HG03280 (cell line): ENCODE data around the gene RAB26.
"Not testable (repeated sequence)": the region's sequence is repeated elsewhere in the genome, so short reads cannot be mapped to it uniquely, and the experiment has no call there.

ENCODE experiments used
- ATAC-seq: cut with Tn5 transposase; IDR thresholded peaks from one replicate; pipeline ENCODE4 v1.9.1; 2021; ENCODE audit warnings: mild to moderate bottlenecking, moderate library complexity; ENCODE audit not compliant: unreplicated experiment

The RAB26 gene

DNA sequence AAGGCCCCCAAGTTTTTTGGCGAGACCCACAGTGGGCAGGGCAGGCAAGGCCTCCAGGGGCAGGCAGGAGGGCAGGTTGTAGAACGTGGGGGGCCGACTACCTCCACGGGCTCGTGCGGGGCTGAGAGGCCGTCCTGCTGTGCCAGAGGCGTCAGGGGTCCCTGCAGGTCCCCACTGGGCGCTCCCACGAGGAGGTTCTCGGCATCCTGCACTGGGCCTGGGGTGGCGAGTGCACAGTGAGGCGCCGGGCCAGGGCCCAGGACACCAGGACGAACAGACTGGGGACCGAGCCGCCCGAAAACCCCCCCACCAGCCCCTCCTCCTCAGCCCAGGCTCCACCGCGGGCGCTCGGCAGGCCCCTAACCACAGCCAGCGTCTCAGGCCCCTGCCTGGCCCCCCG lies 32.0 kb upstream of the RAB26 start:
- ATAC-seq: not testable (repeated sequence)

DNA sequence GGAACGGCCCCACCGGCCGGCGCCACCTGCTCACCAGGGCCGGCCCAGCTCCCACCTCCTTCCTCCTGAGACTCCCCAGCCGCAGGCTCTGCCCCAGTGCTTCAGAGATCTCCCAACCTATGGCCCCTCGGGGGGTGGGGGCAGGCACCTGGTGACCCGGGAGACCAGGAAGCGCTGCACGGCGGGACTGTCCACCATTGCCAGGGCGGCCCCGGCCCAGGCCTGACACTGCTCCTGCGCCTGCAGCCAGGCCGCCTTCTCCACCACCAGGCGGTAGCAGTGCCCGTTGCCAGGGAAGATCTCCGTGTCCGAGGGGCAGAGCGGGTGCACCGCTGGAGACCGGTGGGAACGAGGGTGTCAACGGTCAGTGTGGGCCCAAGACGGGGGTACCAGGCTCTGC lies 31.1 kb upstream of the RAB26 start:
- ATAC-seq: not testable (repeated sequence)

DNA sequence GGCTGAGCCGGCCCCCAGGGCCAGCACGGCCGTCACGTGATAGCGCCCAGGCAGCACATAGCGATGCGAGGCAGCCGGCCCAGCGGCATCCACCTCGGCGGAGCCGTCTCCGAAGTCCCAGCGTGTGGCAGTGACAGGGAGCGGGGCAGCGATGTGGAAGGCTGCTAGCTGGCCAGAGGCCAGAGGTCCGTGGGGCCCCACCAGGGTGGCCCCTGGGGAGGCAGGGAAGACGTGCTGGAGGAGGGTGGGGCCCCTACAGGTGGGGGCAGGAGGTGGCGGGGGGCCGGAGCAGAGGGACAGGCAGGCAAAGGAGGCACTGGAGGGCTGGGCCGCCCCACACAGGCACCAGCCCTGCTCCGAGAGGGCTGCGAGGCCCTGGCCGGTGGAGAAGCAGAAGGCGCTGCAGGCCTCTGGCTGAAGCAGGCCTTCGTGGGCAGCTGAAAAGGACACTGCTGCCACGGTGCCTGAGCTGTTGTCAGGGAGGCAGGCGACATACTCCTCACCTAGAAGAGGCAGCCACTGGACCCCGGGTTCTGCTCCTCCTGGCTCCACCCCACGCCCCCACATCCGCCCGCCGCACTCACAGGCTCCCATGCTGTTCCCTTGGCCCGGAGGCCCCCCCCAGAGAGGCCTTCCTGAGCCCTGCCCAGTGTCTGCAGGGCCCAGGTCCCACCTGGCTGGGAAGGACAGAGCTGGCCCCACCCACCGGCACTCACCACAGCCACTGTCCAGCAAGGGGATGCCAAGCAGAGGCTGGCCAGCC lies 30.3 kb upstream of the RAB26 start:
- ATAC-seq: not testable (repeated sequence)

DNA sequence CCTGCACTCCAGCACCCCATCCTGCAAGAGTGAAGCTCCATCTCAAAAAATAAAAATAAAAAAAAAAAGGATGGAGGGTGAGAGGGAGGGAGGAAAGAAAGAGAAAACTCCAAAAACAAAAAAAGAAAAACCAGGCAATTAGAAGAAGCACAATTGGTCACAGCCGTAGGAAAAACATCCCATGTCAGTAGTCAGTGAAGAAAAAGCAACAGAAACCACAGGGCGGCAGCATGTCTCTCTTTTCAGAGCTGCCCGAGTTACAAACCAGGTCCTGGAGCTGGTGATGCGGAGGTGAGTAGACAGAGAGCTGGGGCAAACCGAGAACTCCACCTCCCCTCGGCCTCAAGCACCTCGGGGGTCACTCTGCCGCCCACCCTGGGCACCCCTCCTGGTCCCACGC lies 27.1 kb upstream of the RAB26 start:
- ATAC-seq: not testable (repeated sequence)

DNA sequence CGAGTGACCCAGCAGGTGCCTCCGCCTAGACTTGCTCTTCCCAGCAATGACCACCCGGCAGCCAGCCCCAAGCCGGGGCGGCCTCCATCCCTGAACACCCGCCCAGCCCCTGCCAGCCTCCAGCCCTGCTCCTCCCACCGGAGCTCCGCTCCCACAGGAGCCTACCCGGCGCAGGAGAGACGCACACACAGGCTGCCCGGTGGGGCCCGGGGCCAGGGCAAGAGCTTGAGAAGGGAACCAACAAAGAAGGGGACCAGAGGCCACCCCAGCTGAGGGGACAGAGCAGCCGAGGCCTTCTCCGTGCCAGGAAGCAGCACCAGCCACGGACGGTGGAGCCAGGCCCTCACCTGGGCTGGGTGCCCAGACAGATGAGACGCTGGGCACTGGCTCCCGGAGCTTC lies 26.6 kb upstream of the RAB26 start:
- ATAC-seq: no peak

DNA sequence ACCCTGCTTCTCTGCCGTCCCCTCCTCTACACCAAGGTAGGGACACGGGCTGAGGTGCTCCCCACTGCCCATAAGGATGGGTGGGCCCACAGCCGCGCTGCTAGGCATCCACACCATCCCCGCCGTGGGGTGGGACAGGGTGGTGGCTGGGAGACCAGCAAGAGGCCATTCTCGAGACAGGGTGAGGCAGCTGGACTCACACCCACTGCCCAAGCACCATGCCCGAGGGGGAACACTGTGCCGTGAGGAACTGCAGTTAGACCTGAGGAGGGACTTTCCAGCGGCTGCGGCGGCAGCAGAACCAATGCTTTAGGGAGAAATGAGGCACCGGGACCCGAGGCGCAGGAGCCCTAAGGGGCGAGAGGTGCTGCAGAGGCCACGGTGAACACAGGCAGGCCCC lies 26.0 kb upstream of the RAB26 start:
- no peak for ATAC-seq

DNA sequence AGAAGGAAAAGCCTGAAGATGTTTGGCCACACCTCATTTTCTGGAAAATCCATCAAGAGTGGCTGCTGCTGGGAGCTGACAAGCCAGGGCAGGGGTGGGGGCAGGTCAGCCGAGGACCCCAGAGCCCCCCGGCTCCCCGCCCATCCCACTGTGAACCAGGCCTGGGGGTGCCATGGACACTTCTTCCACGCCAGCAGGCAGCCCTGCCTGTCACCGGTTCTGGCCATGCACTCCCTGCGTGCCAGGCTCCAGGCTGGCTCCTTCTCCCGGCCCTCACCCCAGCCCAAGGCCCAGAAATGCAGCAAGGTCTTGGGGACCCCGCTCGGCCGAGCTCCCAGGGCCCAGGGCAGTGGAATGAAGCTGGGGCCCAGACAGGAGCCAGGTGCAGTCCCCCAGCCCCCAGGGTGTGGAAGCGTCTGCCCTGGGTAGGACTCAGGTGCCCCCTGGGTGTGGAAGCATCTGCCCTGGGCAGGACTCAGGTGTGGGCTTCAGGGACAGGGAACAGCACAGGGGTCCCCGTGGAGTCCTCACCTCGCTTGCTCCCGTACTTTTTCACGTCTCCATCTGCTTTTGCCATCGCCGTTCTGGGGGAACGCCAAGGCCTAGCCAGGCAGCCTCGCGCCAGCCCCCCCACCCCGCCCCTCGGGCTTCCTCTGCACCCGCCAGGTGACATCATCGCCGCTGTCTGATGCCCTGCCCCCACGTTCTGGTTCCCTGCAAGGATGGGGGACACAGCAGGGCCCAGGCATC lies 25.3 kb upstream of the RAB26 start:
- not testable (repeated sequence) for ATAC-seq

DNA sequence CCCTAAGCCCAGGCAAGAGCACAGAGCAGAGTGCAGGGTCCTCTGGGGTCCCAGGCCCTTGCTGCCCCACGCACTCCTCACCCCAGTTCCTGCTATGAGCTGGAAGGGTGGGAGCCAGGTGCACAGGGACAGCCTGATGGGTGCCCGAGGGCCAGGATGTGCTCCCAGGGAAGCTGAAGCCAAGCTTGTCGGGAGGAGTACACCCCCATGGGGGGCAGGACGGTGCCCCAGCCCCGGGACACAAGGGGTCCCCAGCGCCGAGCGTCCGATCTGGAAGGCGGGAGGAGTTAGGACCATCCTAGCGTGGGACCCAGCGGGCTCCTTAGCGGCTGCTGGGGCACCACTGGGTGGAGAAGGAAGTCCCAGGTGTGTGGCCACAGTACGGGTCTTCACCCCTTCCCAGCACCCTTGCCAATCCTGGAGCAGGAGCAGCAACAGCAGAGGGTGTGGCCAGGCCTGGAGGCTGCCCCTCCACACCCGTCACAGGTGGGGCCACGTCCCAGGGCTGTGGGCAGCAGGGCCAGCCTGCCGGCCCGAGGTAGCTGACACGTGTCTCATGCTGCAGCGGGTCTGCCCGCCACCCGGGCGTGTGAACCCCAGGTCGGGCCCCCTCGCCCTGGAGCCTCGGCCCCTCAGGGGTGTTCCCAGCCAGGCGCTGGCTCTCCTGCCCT lies 24.6 kb upstream of the RAB26 start:
- not testable (repeated sequence) for ATAC-seq

DNA sequence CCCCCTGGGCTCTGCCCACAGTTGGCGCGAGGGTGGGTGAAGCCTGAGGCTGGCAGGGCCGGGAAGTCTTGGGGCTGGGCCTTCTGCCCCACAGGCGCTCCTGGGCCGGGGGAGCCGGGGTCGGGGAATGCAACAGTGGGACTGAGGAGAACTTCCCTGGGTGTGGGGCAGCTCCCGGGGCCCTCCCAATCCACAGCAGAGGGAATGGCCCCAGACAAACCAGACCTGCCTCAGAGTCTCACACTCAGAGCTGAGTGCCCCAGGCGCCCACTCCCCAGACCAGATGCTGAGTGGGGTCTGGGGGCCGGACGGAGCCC lies 24.1 kb upstream of the RAB26 start:
- not testable (repeated sequence) for ATAC-seq

DNA sequence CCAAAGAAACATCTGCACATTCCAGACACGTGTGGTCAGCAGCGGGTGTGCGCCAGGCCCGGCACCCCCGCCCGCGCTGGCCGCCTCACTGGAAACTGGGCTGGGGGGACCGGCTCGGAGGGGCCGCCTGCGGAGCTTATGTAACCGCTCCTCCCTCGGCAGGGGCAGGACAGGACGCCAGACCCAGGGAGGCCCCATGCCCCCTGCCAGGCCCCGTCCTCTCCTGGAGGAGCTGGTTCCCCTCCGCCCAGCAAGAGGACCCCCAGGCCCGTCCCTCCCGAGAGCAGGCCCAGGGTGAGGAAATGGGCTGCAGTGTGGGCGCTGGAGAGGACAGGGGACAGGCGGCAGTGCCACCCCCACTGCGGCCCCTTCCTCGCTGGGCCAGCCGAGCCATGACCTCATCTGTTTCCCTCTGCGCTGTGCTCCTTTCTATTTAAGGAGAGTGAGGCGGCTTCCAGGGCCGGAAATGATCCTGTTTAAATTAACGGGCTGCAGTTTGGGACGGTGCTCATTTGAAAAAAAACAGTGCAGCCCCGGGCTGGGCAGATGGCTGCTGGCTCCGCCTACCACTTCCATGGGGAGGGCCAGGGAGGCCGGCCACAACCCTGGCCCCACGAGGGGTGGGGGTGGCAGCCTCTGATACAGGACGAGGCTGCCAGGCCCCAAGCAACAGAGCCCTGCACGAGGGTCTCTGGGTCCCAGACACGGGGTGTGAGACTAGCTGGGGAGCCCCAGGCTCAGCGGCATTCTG lies 23.6 kb upstream of the RAB26 start:
- ATAC-seq: not testable (repeated sequence)

DNA sequence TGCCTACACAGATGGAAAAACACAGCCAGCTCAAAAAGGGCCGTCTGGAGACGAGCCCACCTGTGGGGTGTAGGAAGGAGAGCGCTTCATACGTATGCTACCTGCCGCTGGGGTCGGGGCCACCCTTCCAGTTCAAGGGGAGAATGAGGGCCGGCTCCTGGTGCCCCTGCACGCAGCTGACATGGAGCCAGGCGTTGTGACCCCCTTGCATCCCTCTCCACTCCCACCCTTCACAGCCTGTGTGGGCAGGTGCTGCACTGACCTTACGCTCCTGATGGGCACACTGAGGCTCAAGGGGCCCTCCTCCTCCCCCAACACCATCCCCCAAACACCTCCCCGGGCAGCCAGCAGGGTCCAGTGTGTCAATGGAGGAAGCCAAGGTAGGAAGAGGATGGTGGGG lies 22.8 kb upstream of the RAB26 start:
- not testable (repeated sequence) for ATAC-seq

DNA sequence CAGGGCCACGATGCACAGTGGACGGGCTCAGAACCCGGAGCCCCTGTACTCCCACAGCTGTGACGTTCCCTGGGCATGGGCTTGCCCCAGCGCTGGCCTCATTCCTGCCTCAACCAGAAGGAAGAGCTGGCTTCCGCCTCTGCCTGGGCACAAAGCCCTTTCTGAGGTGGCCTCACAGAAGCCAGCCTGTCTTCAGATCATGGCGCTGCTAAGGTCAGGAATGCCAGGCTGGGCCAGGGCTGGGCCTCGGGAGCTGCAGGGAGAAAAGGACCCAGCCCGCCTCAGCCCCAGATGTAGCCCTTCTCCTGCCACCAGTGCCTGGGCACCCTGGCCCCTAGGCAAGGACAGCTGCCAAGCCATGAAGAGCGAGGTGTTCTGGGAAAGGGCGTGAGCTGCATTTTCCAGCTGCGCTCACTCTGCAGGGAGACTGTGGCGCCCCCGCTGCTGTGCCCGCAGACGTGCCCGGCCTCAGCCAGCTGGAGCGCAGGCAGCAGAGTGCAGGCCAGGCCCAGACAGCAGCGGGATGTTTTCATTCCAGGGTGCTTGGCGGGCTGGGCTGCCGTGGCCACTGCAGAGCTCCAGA lies 22.2 kb upstream of the RAB26 start:
- ATAC-seq: not testable (repeated sequence)

DNA sequence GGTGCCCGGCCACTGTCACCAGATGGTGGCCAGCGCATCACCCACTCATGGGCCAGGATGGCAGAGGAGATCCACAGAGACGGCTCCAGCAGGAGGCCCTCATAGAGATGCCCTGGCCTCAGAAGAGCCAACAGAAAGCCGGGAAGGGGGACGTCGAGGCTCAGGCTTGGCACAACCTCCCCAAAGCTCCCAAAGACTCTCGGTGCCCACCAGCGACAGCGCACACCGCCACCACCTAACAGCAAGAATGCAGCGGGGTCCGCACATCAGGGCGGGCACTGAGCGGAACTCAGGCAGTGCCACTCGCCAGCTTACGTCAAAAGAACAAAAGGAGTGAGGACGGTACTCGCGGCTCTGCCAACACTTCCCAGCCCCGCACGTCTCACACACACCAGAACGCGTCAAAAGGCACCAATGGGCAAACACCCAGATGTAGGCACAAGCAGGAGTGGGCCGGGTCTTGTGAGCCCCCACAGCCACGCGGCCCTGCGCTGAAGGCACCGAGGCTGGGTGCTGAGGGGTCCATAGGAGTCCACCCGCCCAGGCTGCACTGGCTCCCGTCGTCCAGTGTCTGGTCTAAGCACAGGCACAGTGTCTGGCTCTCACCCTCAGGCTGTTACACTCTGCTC lies 21.4 kb upstream of the RAB26 start:
- ATAC-seq: not testable (repeated sequence)

DNA sequence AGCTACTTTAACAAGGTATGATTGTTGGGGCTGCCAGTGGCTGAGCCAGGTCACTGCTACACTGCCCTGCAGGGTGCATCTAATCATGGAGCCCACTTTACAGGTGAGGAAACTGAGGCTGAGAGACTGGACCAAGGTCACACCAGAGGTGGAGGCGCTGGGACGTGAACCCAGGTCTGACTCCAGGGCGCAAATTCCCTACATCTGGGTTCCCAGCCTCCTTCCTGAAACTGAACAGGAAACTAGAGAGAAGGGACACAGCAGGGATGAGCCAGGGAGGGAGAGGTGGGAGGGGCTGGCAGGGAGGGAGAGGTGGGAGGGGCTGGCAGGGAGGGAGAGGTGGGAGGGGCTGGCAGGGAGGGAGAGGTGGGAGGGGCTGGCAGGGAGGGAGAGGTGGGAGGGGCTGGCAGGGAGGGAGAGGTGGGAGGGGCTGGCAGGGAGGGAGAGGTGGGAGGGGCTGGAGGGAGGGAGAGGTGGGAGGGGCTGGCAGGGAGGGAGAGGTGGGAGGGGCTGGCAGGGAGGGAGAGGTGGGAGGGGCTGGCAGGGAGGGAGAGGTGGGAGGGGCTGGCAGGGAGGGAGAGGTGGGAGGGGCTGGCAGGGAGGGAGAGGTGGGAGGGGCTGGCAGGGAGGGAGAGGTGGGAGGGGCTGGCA lies 20.7 kb upstream of the RAB26 start:
- ATAC-seq: not testable (repeated sequence)

DNA sequence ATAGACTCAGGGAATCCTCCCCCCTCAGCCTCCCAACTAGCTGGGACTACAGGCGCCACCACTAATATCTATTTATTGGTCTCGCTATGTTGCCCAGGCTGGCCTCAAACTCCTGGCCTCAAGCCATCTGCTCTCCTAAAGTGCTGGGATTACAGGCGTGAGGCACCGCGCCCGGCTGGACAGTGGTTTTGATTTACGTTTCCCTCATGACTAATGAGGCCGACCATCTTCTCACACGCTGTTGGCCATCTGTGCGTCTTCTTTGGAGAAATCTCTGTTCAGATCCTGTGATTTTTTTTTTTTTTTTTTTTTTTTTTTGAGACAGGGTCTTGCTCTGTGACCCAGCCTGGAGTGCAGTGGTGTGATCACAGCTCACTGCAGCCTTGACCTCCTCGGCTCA lies 19.2 kb upstream of the RAB26 start:
- ATAC-seq: not testable (repeated sequence)

DNA sequence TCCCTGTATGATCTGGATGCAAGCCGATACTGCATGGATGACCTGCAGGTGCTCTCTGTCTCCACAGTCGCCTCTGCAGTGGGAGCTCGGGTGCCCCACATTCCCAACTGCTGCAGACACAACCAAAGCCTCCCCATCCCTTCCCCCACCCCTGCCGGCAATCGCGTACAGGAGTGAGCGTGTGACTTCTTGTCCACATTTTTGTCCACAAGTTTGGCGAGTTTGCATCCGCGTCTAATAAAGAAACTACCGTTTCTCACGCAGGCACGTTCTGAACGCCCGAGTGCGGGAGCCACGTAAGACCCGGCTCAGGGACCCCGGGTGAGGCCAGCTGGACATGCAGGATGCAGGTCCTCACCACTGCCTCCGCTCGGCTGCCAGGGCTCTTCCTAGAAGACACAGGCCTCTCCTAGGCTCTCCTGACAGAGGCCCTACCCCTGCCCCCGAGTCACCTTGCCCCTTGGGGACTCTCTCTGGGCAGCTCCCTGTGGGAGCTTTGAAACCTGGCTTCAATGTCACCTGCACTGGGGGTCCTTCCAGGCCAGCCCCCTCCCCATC lies 18.5 kb upstream of the RAB26 start:
- not testable (repeated sequence) for ATAC-seq

DNA sequence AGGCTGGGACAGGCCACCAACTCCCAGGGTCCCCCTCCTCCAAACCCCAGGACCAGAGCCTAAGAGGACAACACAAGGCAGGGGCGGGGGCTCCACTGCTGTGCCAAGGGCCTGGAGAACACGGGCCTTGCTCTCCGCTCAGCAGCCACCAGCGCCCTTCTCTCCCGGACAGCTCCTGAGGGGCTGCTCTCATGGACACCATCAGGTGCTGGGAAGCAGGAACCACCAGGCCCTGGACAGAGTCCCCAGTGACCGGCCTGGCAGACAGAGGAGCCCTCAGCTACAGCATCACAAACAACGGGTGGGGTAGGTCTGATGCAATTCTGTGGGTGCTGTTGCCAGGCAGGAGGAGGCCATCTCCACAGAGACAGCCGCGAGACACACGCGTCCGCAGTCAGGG lies 14.6 kb upstream of the RAB26 start:
- not testable (repeated sequence) for ATAC-seq

DNA sequence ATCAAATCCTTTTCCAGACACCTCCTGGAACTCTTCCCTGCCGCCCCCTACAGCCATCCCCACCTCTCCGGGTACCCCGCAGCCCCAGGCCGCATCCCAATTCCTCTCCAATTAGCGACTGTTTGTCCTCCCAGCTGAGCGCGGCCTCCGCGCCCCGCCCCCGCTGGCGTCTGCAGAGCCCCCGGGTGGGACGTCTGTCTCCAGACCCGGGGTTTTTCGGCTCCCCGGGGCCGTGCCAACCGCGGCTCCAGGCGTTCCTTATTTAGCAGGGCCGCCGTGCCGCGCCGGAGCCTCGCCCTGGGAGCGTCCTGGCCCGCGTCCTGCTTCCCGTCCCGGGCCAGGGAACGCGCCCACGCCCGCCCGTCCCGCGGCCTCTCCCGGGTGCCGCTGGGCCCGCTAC lies 13.4 kb upstream of the RAB26 start:
- not testable (repeated sequence) for ATAC-seq

DNA sequence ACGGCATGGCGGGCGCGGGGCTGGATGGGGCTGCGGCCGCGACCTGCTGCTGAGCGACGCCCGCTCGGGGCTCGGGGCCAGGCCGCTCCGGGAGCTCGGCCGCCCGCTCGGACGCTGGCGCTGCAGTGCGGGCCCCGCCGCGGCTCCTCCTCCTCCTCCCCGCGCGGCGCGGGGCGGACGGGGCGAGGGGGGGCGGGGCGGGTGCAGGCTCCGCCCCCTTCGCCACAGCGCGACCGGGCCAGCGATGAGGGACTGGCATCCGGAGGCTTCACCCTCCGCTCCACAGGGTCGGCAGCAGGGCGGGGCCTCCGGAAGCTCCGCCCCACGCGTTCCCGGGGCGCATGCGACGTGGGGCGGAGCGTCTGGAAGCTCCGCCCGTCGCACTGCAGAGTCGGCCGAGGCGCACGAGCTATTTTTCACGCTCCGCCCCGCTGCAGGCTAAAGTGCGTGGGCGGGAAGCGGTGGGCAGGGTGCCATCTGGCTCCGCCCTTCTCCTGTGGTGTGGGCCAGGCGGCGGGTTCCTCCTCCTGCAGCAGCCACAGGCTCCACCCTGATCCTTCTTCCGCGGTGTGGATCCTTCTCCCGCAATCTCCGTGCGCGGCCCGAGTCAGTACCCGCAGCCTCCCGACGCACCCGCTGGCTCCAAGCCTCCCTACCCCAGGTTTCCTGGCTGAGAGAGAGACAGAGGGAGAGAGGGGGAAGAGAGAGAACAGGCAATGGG lies 12.5 kb upstream of the RAB26 start, which contains the start of gene PKD1:
Gene PKD1, minus strand, starts transcription at position 129 of the 721 bp plus-strand sequence. CDS start 209 bp downstream, outside the sequence.
- ATAC-seq: peak; percentile 58
